ENCODE measurements around the gene TAF11L10.
"Not testable (repeated sequence)": the region's sequence is repeated elsewhere in the genome, so short reads cannot be mapped to it uniquely, and the experiment has no call there.

Gene TAF11L10

GRCh38 chr5:17597728-17598127 is at the start of gene TAF11L10:
TAF11L10 (minus strand) TSS chr5:17597828.
- not testable (repeated sequence) for DNase-seq

GRCh38 chr5:17634160-17634559 is 36.5 kb upstream of the TAF11L10 start, which contains the start of gene TAF11L14:
TAF11L14 (plus strand) TSS chr5:17634460.
- DNase-seq = no peak

- not testable (repeated sequence) for DNase-seq
Observed at GRCh38 chr5:17631788-17632187, 34.2 kb upstream of the TAF11L10 start, which contains the start of gene TAF11L13. TAF11L13 (plus strand) TSS chr5:17632088.

GRCh38 chr5:17625686-17626085 is 28.1 kb upstream of the TAF11L10 start:
- DNase-seq = no peak

GRCh38 chr5:17620627-17621026 is 23.0 kb upstream of the TAF11L10 start:
- no peak for DNase-seq

GRCh38 chr5:17619354-17619753 is 21.7 kb upstream of the TAF11L10 start:
- DNase-seq = no peak

- DNase-seq = no peak
Observed at GRCh38 chr5:17614872-17615605, 17.4 kb upstream of the TAF11L10 start.

GRCh38 chr5:17610092-17610491 is 12.5 kb upstream of the TAF11L10 start, which contains the start of gene TAF11L12:
TAF11L12 (plus strand) TSS chr5:17610392.
- not testable (repeated sequence) for DNase-seq

GRCh38 chr5:17607461-17607860 is 9.8 kb upstream of the TAF11L10 start:
- not testable (repeated sequence) for DNase-seq

GRCh38 chr5:17604951-17605350 is 7.3 kb upstream of the TAF11L10 start:
- no peak for DNase-seq

- not testable (repeated sequence) for DNase-seq
Observed at GRCh38 chr5:17603880-17604279, 6.3 kb upstream of the TAF11L10 start, which contains the start of gene TAF11L11. TAF11L11 (plus strand) TSS chr5:17604183.

- DNase-seq = not testable (repeated sequence)
Observed at GRCh38 chr5:17594255-17594654, 3.4 kb downstream of the TAF11L10 start, which contains the start of gene TAF11L9. TAF11L9 (minus strand) TSS chr5:17594394.

- DNase-seq = not testable (repeated sequence)
Observed at GRCh38 chr5:17590860-17591259, 6.8 kb downstream of the TAF11L10 start, which contains the start of gene TAF11L8. TAF11L8 (minus strand) TSS chr5:17590960.

GRCh38 chr5:17585658-17586057 is 12.0 kb downstream of the TAF11L10 start, which contains the start of gene TAF11L7:
TAF11L7 (minus strand) TSS chr5:17585758.
- not testable (repeated sequence) for DNase-seq
